ENCODE measurements around the gene STX19.

Gene STX19

GRCh38 chr3:94036909-94037507 lies 8.6 kb upstream of the STX19 start:
- H3K4me3 ChIP-seq (ENCODE audit: control insufficient read depth, low read depth, low read length): no peak overlapping the region
- no peak for DNase-seq (ENCODE audit: low read depth)
- TF ChIP-seq, protein P1, sequence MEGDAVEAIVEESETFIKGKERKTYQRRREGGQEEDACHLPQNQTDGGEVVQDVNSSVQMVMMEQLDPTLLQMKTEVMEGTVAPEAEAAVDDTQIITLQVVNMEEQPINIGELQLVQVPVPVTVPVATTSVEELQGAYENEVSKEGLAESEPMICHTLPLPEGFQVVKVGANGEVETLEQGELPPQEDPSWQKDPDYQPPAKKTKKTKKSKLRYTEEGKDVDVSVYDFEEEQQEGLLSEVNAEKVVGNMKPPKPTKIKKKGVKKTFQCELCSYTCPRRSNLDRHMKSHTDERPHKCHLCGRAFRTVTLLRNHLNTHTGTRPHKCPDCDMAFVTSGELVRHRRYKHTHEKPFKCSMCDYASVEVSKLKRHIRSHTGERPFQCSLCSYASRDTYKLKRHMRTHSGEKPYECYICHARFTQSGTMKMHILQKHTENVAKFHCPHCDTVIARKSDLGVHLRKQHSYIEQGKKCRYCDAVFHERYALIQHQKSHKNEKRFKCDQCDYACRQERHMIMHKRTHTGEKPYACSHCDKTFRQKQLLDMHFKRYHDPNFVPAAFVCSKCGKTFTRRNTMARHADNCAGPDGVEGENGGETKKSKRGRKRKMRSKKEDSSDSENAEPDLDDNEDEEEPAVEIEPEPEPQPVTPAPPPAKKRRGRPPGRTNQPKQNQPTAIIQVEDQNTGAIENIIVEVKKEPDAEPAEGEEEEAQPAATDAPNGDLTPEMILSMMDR (IDR thresholded peaks at IDR 0.05; ENCODE audit: control insufficient read depth, insufficient read depth, low read depth, low read length, missing control alignments): peak; percentile 61

DNA sequence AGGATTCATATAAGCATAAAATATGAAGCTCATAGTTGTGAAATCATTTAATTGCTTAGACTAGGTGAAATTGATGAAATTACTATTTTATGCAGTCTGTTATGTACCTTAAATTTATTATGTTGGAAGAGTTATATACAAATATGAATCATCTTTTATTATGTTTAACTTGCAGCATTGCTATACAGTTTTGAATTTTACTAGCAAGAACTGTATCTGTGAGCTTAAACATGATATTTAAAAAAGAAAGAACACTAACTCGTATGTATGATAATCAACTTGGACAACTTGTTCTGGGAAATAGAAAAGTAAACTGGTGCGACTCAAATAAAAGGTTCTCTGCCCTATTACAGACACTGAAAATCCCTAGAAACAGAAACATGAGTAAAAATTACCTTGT lies 1.8 kb downstream of the STX19 start:
- DNase-seq (ENCODE audit: low read depth): no peak
- H3K4me3 ChIP-seq (ENCODE audit: control insufficient read depth, low read depth, low read length): no peak overlapping the region
- TF ChIP-seq, protein P1 (IDR thresholded peaks at IDR 0.05; ENCODE audit: control insufficient read depth, insufficient read depth, low read depth, low read length, missing control alignments): no peak

- no peak overlapping the region for H3K4me3 ChIP-seq (ENCODE audit: control insufficient read depth, low read depth, low read length)
- DNase-seq (ENCODE audit: low read depth): no peak
- TF ChIP-seq, protein P1 (IDR thresholded peaks at IDR 0.05; ENCODE audit: control insufficient read depth, insufficient read depth, low read depth, low read length, missing control alignments): no peak
Measured at GRCh38 chr3:94024385-94024784, 4.0 kb downstream of the STX19 start.

- DNase-seq (ENCODE audit: low read depth): no peak
- TF ChIP-seq, protein P1 (IDR thresholded peaks at IDR 0.05; ENCODE audit: control insufficient read depth, insufficient read depth, low read depth, low read length, missing control alignments): no peak
- no peak overlapping the region for H3K4me3 ChIP-seq (ENCODE audit: control insufficient read depth, low read depth, low read length)
Measured at GRCh38 chr3:94020293-94020692, 8.1 kb downstream of the STX19 start.

GRCh38 chr3:94019659-94020058 lies 8.7 kb downstream of the STX19 start:
- H3K4me3 ChIP-seq (ENCODE audit: control insufficient read depth, low read depth, low read length): no peak overlapping the region
- TF ChIP-seq, protein P1 (IDR thresholded peaks at IDR 0.05; ENCODE audit: control insufficient read depth, insufficient read depth, low read depth, low read length, missing control alignments): no peak
- no peak for DNase-seq (ENCODE audit: low read depth)

DNA sequence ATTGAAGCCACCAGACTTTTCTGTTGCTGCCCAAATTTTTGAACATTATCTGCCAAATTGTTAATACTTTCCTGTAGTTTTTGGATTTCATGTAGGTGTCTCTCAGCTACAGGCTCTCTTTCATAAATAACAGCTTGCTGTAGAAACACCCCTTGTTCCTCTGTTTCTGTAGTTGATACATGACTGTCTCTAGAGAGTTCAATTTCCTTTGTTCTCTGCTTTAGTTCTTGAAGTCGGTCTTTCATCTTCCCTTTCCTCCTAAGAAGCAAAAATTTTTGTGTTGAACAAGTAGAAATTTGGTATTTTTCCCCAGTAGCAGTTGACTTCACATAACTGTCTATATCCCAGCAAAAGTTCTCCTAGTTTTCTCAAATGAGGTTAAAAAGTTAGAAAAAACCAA lies 13.4 kb downstream of the STX19 start:
- no peak overlapping the region for H3K4me3 ChIP-seq (ENCODE audit: control insufficient read depth, low read depth, low read length)
- DNase-seq (ENCODE audit: low read depth): no peak
- TF ChIP-seq, protein P1 (IDR thresholded peaks at IDR 0.05; ENCODE audit: control insufficient read depth, insufficient read depth, low read depth, low read length, missing control alignments): no peak

GRCh38 chr3:94012185-94012584 lies 16.2 kb downstream of the STX19 start:
- TF ChIP-seq, protein P1 (IDR thresholded peaks at IDR 0.05; ENCODE audit: control insufficient read depth, insufficient read depth, low read depth, low read length, missing control alignments): no peak

More at GRCh38 chr3:94012185-94012584, 16.2 kb downstream of the STX19 start:
- no peak overlapping the region for H3K4me3 ChIP-seq (ENCODE audit: control insufficient read depth, low read depth, low read length)
- DNase-seq (ENCODE audit: low read depth): no peak

Measured in AG09309 (cell line).